MCF 10A (cell line): ENCODE results near the gene SKIC3. TPM values are rescaled to one million over a fixed set of nuclear protein-coding genes. Genes with fewer than 3 reads are reported as not detected.

ENCODE experiments used
- BruUV-seq: library from RNA; stranded (reverse); fragments of 400-500 nt; replicated peaks from 2 replicates; lab custom pipeline; 2021; lab: Mats Ljungman, UMichigan
- CTCF ChIA-PET: fragments of 300-600 bp; sonication (Branson Sonifier 250); formaldehyde crosslinking; extraction: SDS; loops from one replicate; lab custom pipeline; 2021; ENCODE audit warnings: antibody characterized with exemption, inconsistent platforms; lab: Yijun Ruan, JAX
- POLR2A ChIA-PET: fragments of 300-600, 350-650 bp; sonication (Branson Sonifier 250); formaldehyde crosslinking; extraction: SDS; loops from one replicate; lab custom pipeline; 2020; ENCODE audit warnings: antibody characterized with exemption, inconsistent platforms; lab: Yijun Ruan, JAX
- DNase-seq: peaks from one replicate; pipeline ENCODE4 v3.0.0-alpha.2; 2018; ENCODE audit not compliant: unreplicated experiment
- H3K27ac Mint-ChIP-seq: one replicate; pipeline ENCODE4 v1.8.0; 2022; ENCODE audit warnings: mild to moderate bottlenecking, low read depth, mixed read lengths; ENCODE audit not compliant: unreplicated experiment
- H3K27me3 Mint-ChIP-seq: one replicate; pipeline ENCODE4 v1.8.0; 2022; ENCODE audit warnings: mixed read lengths; ENCODE audit not compliant: insufficient read depth, unreplicated experiment
- H3K36me3 Mint-ChIP-seq: one replicate; pipeline ENCODE4 v1.8.0; 2022; ENCODE audit warnings: mild to moderate bottlenecking, moderate library complexity, mixed read lengths; ENCODE audit not compliant: insufficient read depth, unreplicated experiment
- H3K4me1 Mint-ChIP-seq: one replicate; pipeline ENCODE4 v1.8.0; 2022; ENCODE audit warnings: mixed read lengths; ENCODE audit not compliant: insufficient read depth, unreplicated experiment
- H3K4me3 Mint-ChIP-seq: one replicate; pipeline ENCODE4 v1.8.0; 2022; ENCODE audit warnings: mild to moderate bottlenecking, moderate library complexity, mixed read lengths; ENCODE audit not compliant: unreplicated experiment
- H3K9me3 Mint-ChIP-seq: one replicate; pipeline ENCODE4 v1.8.0; 2022; ENCODE audit warnings: mixed read lengths; ENCODE audit not compliant: unreplicated experiment
- CTCF ChIP-seq: fragments of 200-600 bp; IDR thresholded peaks from one replicate; pipeline ENCODE4 v1.8.0; 2022; ENCODE audit warnings: antibody characterized with exemption, mild to moderate bottlenecking; ENCODE audit not compliant: unreplicated experiment
- intact Hi-C: fragments of 100-400 bp; cut with micrococcal nuclease; formaldehyde crosslinking; loops from 2 replicates; pipeline ENCODE4 v1.14.1; 2022
- total RNA-seq: library from RNA; stranded (reverse); gene quantifications from 2 replicates; pipeline ENCODE4 v1.2.3, GENCODE V29; 2022

The SKIC3 gene
- total RNA-seq, 1 experiment from 2014 or later: 97.2 TPM

GRCh38 chr5:95563367-95563766 lies 8.6 kb upstream of the SKIC3 start:
- no peak for DNase-seq
- Mint-ChIP-seq H3K9me3 (no peaks in the 10 kb centered on the region), H3K27me3 (no peaks in the 10 kb centered on the region), H3K4me3 (no peak overlapping the region), H3K27ac (no peak overlapping the region), H3K4me1 (peaks cover 6% of the 10 kb centered on the region), H3K36me3 (no peaks in the 10 kb centered on the region)
- intact Hi-C loops: no loop called here
- POLR2A ChIA-PET: no interaction called here
- CTCF ChIA-PET: no interaction called here
- TF ChIP-seq CTCF: no peak
- BruUV-seq: no TSS peak

GRCh38 chr5:95562282-95562681 lies 7.5 kb upstream of the SKIC3 start:
- H3K4me3 Mint-ChIP-seq: no peak overlapping the region
- peaks cover 6% of the 10 kb centered on the region for H3K4me1 Mint-ChIP-seq
- TF ChIP-seq CTCF: no peak
- intact Hi-C loops: no loop called here
- DNase-seq: no peak
- H3K27ac Mint-ChIP-seq: no peak overlapping the region
- CTCF ChIA-PET: interaction anchor here (0.6 kb wide), 1 partner anchor 60 kb away, joined by 3 read pairs; no protein-coding TSS in a partner anchor
- POLR2A ChIA-PET: no interaction called here
- no peaks in the 10 kb centered on the region for H3K27me3 Mint-ChIP-seq
- no peaks in the 10 kb centered on the region for H3K36me3 Mint-ChIP-seq
- BruUV-seq: no TSS peak
- H3K9me3 Mint-ChIP-seq: no peaks in the 10 kb centered on the region

- CTCF ChIA-PET: interaction anchor here (0.7 kb wide), 1 partner anchor 293 kb away, joined by 3 read pairs; no protein-coding TSS in a partner anchor
- H3K9me3 Mint-ChIP-seq: no peaks in the 10 kb centered on the region
- H3K27me3 Mint-ChIP-seq: no peaks in the 10 kb centered on the region
- intact Hi-C loops: no loop called here
- H3K36me3 Mint-ChIP-seq: peaks cover 15% of the 10 kb centered on the region
- no peak overlapping the region for H3K27ac Mint-ChIP-seq
- no peak overlapping the region for H3K4me3 Mint-ChIP-seq
- TF ChIP-seq CTCF: no peak
- no peak for DNase-seq
- BruUV-seq: no TSS peak
- peaks cover 9% of the 10 kb centered on the region for H3K4me1 Mint-ChIP-seq
- POLR2A ChIA-PET: no interaction called here
These were observed 3.1 kb upstream of the SKIC3 start for GRCh38 chr5:95557841-95558240.

- H3K4me3 Mint-ChIP-seq: peak overlapping the region; percentile 88
- BruUV-seq: no TSS peak
- ChIA-PET POLR2A (interaction anchor here (0.6 to 3.0 kb wide), 18 partner anchors 9 to 474 kb away, joined by 3 to 17 read pairs (median 4); partner anchors contain the start of genes GLRX, RFESD and RHOBTB3), CTCF (interaction anchor here (0.6 to 1.8 kb wide), 5 partner anchors 76 to 124 kb away, joined by 3 to 7 read pairs (median 5); partner anchors contain the start of gene RFESD)
- peak overlapping the region; percentile 74 for H3K27ac Mint-ChIP-seq
- H3K9me3 Mint-ChIP-seq: no peaks in the 10 kb centered on the region
- no peak for TF ChIP-seq CTCF
- DNase-seq: no peak
- H3K27me3 Mint-ChIP-seq: no peaks in the 10 kb centered on the region
- intact Hi-C loops: loop anchor here (1.0 to 2.0 kb wide), 3 partner anchors 61 to 291 kb away; no protein-coding TSS in a partner anchor
- H3K36me3 Mint-ChIP-seq: peaks cover 26% of the 10 kb centered on the region
- peaks cover 26% of the 10 kb centered on the region for H3K4me1 Mint-ChIP-seq
These were observed 776 bp upstream of the SKIC3 start for GRCh38 chr5:95555553-95555952.
